GM12865 (cell line): Measurements from ENCODE around the gene KRT3.

ENCODE experiments used
- DNase-seq: peaks from one replicate; pipeline ENCODE4 v3.0.0; 2010; ENCODE audit warnings: low read depth
- H3K4me3 ChIP-seq: 2 replicates; pipeline ENCODE4 v1.5.1; 2011; ENCODE audit warnings: mild to moderate bottlenecking, low read depth, low read length, control low read depth
- TF ChIP-seq, protein P1 (sequence below): IDR thresholded peaks from 2 replicates; pipeline ENCODE4 v1.5.1; 2011; ENCODE audit warnings: low read length, control low read depth, low read depth, inconsistent platforms; ENCODE audit not compliant: insufficient read depth; ENCODE audit errors: missing control alignments

KRT3 gene

DNA sequence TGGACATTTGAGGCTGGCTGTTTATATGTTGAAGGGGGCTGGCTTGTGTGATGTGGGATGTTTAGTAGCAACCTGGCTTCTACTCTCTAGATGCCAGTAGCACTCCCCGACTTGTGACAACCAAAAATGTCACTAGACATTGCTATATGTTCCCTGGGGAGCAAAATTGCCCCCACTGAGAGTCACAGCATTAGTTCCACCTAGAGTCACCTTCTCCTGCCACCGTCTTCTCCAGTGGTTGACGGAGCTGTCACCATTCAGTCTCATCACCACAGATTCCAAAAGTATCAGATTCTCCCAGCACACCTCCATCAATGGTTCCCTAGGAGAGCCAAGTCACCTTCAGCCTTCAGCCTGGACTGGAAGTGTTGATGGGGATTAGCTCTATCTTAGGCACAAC, 11.0 kb downstream of the KRT3 start:
- no peak for DNase-seq
- no peak overlapping the region for H3K4me3 ChIP-seq
- TF ChIP-seq, protein P1, sequence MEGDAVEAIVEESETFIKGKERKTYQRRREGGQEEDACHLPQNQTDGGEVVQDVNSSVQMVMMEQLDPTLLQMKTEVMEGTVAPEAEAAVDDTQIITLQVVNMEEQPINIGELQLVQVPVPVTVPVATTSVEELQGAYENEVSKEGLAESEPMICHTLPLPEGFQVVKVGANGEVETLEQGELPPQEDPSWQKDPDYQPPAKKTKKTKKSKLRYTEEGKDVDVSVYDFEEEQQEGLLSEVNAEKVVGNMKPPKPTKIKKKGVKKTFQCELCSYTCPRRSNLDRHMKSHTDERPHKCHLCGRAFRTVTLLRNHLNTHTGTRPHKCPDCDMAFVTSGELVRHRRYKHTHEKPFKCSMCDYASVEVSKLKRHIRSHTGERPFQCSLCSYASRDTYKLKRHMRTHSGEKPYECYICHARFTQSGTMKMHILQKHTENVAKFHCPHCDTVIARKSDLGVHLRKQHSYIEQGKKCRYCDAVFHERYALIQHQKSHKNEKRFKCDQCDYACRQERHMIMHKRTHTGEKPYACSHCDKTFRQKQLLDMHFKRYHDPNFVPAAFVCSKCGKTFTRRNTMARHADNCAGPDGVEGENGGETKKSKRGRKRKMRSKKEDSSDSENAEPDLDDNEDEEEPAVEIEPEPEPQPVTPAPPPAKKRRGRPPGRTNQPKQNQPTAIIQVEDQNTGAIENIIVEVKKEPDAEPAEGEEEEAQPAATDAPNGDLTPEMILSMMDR = no peak

DNA sequence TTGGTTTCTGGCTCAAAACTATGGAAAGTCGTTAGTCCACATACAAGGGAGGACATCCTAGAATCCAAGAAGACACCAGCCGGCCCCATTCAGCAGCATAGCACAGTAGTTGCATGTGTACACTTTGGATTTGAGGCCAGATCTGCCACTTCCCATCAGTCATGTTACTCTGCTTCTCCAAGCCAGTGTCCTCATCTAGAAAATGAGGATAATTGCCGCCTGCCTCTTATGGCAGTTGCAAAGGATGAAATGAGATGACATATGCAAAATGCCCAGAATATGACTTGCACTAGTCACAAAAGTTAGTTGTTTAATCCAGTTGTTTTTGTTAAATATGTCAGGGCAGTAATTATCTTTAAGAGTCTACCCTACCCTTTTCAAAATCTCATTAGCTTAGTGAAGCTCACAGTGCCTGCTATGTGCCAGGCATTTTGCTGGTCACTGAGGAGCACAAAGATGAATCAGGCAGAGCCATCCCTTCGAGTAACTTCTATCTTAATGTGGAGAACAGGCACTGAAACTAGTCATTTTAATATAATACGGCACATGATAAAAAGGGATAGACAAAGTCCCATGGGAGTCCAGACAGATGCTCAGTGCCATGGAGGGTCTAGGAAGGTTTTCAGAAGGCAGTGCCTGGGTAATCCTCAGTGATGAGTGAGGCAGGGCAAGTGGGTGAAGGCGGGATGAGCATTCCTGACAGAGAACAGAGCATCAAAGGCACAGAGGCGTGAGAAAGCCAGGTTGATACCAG, 12.2 kb downstream of the KRT3 start:
- TF ChIP-seq, protein P1 = no peak
- DNase-seq = no peak
- no peak overlapping the region for H3K4me3 ChIP-seq

DNA sequence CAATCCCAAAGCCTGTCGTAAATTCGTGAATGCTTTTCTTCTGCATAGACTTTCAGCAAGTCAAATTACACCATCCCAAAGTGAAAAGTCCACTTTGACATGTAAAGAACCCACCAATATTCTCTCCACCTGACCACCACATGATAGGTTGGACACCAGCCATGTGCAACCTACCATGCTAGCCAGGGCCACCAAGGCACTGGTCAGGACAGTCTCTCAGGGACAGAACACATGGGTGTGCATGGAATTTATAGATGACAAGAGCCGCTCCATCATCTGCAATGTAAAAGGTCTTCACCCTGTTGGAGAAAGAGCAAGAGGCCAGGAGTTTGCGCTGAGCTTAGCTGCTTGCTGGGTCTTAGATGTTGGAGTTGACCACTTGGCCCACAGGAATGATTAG, 13.4 kb downstream of the KRT3 start:
- TF ChIP-seq, protein P1 = no peak
- H3K4me3 ChIP-seq = no peak overlapping the region
- no peak for DNase-seq

DNA sequence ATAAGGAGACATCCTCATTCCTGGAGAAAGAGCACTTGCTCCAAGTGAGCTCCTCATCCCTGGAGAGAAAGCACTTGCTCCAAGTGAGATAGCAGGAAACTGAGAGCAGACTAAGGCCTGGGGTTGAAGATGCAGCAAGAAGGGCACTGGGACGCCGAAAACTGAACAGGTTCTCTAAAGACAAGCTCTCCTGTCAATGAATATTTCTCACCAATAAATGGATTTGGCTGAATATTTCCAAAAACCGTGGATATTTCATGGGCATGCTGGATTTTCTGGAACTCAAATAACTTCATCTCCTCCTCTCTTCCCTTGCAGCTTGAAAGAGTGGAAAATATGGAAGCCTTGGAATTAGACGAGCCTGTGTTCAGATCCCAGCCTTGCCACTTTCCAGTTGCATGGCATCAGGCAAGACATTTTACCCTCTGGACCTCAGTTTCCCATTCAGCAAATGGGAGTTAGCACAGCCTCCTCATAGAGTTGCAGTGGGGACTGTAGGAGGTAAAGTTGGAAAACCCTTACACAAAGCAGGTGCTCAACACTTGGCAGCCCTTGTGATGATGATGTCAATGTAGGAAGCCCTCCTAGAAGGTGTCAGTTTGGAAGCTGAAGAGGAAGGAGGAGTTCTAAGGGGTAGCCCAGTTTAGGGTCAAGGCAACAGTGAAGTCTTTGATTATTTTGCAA, 14.4 kb downstream of the KRT3 start:
- TF ChIP-seq, protein P1 = no peak
- no peak overlapping the region for H3K4me3 ChIP-seq
- no peak for DNase-seq

DNA sequence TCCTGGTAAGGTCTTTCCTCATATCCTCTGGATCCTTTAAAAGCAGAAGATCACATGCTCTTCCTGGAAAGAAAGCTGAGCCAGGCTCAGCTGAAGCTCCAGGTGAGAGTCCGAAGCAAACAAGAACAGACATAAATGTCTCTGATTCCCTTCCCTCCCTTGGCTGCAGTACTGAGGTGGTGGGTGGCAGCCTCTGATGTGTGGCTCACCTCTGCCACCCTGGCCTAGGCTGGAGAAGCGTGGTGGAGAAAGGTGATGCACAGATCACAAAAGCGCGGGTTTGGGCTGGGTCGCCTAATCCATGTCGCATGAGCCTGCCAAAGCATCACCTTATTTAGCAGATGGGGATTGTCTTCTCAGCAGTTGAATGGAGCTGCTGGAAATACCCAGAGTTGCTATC, 16.0 kb downstream of the KRT3 start:
- TF ChIP-seq, protein P1 = no peak
- DNase-seq = no peak
- H3K4me3 ChIP-seq = no peak overlapping the region

DNA sequence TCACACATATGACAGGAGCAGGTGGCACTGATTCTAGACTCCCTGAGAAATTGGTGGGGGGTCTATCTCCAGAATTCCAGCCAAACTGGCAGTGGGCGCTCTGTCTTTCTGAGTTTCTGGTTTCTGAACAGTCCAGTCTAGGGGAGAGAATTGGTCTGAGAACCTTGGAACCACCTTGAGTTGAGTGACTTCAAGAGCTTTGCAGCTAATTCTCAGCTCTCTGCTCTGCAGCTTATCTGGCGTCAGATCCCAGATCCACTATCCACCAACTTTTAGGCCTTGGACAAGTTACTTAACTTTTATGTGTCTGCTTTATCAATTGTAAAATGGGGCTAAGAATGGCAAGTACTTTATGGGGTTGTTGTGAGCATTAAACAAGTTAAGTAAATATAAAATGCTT, 17.1 kb downstream of the KRT3 start:
- no peak overlapping the region for H3K4me3 ChIP-seq
- DNase-seq = no peak
- TF ChIP-seq, protein P1 = no peak
